Activated T-cell treated with anti-CD3 and anti-CD28 coated beads, Interleukin-2, amount 50 U/mL, for 72 hours (primary cell): ENCODE data around the gene GJB1. TPM values are rescaled to one million over a fixed set of nuclear protein-coding genes. Genes with fewer than 3 reads are reported as not detected.
"Not testable (repeated sequence)": the region's sequence is repeated elsewhere in the genome, so short reads cannot be mapped to it uniquely, and the experiment has no call there.

Source experiments
- ATAC-seq, 2 donors: fragments of 150-1000 bp; cut with Tn5 transposase; replicated peaks in 1 of 2; 2 replicates each; pipeline ENCODE4 v1.10.0; 2021; ENCODE audit warnings: moderate library complexity in 2 of 2, mild to moderate bottlenecking in 1 of 2
- DNase-seq, 2 donors: peaks; one replicate each; pipeline ENCODE4 v3.0.0; 2021 to 2022; ENCODE audit warnings: mixed read lengths in 1 of 2
- H3K27ac Mint-ChIP-seq: one replicate; pipeline ENCODE4 v1.8.0; 2022; ENCODE audit warnings: mild to moderate bottlenecking, moderate library complexity, mixed read lengths
- H3K27me3 Mint-ChIP-seq: one replicate; pipeline ENCODE4 v1.8.0; 2022; ENCODE audit warnings: low read depth, mixed read lengths
- H3K36me3 Mint-ChIP-seq, 2 donors: one replicate each; pipeline ENCODE4 v1.8.0; 2022; ENCODE audit warnings: mixed read lengths in 2 of 2, mild to moderate bottlenecking in 1 of 2; ENCODE audit not compliant: insufficient read depth in 2 of 2
- H3K4me1 Mint-ChIP-seq: one replicate; pipeline ENCODE4 v1.8.0; 2022; ENCODE audit warnings: low read depth, mixed read lengths
- H3K4me3 Mint-ChIP-seq, 2 donors: one replicate each; pipeline ENCODE4 v1.8.0; 2022; ENCODE audit warnings: mild to moderate bottlenecking in 2 of 2, mixed read lengths in 2 of 2, moderate library complexity in 2 of 2
- H3K9me3 Mint-ChIP-seq, 2 donors: one replicate each; pipeline ENCODE4 v1.8.0; 2022; ENCODE audit warnings: mixed read lengths in 2 of 2
- total RNA-seq, 2 donors: library from RNA; stranded (reverse); gene quantifications; one replicate each; pipeline ENCODE4 v1.2.3, GENCODE V29; 2022

GJB1 gene
- total RNA-seq: under 1 TPM; 0.28 to 0.31 TPM

GRCh38 chrX:71222929-71223328 is at the start of gene GJB1:
TSS of gene GJB1 (plus strand) at chrX:71223224. CDS start at chrX:71223708, 484 bp downstream.
- Mint-ChIP-seq H3K27ac (no peak within 1 kb of the TSS), H3K4me1 (no peaks in the 10 kb centered on the region), H3K36me3 (no peaks in the 10 kb centered on the region), H3K4me3 (no peak within 1 kb of the TSS), H3K9me3 (no peaks in the 10 kb centered on the region), H3K27me3 (peaks cover 26% of the 10 kb centered on the region)
- ATAC-seq: no peak
- DNase-seq: no peak

GRCh38 chrX:71173440-71173839 is 49.6 kb upstream of the GJB1 start:
- peaks cover 3 to 7% of the 10 kb centered on the region in 2 donors for H3K36me3 Mint-ChIP-seq
- DNase-seq: no peak
- H3K27ac Mint-ChIP-seq: no peak overlapping the region
- peaks cover 10% of the 10 kb centered on the region for H3K4me1 Mint-ChIP-seq
- ATAC-seq: no peak
- no peaks in the 10 kb centered on the region for H3K9me3 Mint-ChIP-seq
- H3K27me3 Mint-ChIP-seq: peaks cover 7% of the 10 kb centered on the region
- H3K4me3 Mint-ChIP-seq: no peak overlapping the region

GRCh38 chrX:71174795-71175194 is 48.2 kb upstream of the GJB1 start:
- Mint-ChIP-seq H3K9me3 (no peaks in the 10 kb centered on the region), H3K27ac (no peak overlapping the region), H3K36me3 (peaks cover 3 to 7% of the 10 kb centered on the region in 2 donors), H3K4me1 (peaks cover 10% of the 10 kb centered on the region), H3K27me3 (peaks cover 12% of the 10 kb centered on the region), H3K4me3 (no peak overlapping the region)
- DNase-seq (no peak), ATAC-seq (peak; percentile 36 to 52)

- no peak overlapping the region for H3K27ac Mint-ChIP-seq
- peaks cover 3 to 7% of the 10 kb centered on the region in 2 donors for H3K36me3 Mint-ChIP-seq
- no peak overlapping the region for H3K4me3 Mint-ChIP-seq
- H3K9me3 Mint-ChIP-seq: no peaks in the 10 kb centered on the region
- peaks cover 12% of the 10 kb centered on the region for H3K4me1 Mint-ChIP-seq
- no peak for DNase-seq
- H3K27me3 Mint-ChIP-seq: peaks cover 12% of the 10 kb centered on the region
- ATAC-seq: no peak
Measured at GRCh38 chrX:71175531-71175930, 47.5 kb upstream of the GJB1 start.

- H3K36me3 Mint-ChIP-seq: peaks cover 3 to 7% of the 10 kb centered on the region in 2 donors
Measured at GRCh38 chrX:71177327-71177726, 45.7 kb upstream of the GJB1 start.

DNA sequence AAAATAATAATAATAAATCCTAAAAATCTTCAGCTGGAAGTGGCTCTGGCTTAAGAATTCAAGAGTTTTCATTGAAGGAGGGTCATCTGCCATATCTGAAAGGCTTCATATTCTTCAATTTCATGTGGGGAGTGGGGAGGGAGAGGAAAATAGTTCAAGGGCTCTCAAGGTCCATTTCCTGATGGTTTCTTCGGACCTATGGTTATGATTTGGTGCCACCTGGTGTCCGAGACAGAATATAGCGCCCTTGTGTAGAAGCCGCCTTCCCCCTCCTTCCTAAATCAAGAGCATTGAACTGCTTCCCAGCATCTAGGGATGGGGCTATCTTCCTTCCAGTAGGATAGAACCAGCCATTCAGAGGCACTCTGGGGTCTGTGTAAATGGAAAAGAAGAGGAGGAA is 44.1 kb upstream of the GJB1 start:
- ATAC-seq (no peak), DNase-seq (peak; percentile 41 to 45)
- no peak overlapping the region for H3K4me3 Mint-ChIP-seq
- peaks cover 12% of the 10 kb centered on the region for H3K27me3 Mint-ChIP-seq
- H3K4me1 Mint-ChIP-seq: peaks cover 25% of the 10 kb centered on the region
- H3K9me3 Mint-ChIP-seq: no peaks in the 10 kb centered on the region
- no peak overlapping the region for H3K27ac Mint-ChIP-seq
- peaks cover 3 to 7% of the 10 kb centered on the region in 2 donors for H3K36me3 Mint-ChIP-seq

More at GRCh38 chrX:71177327-71177726, 45.7 kb upstream of the GJB1 start:
- H3K27me3 Mint-ChIP-seq: peaks cover 12% of the 10 kb centered on the region
- no peak overlapping the region for H3K27ac Mint-ChIP-seq
- H3K9me3 Mint-ChIP-seq: no peaks in the 10 kb centered on the region
- no peak overlapping the region for H3K4me3 Mint-ChIP-seq
- H3K4me1 Mint-ChIP-seq: peaks cover 22% of the 10 kb centered on the region
- ATAC-seq (no peak), DNase-seq (no peak)

DNA sequence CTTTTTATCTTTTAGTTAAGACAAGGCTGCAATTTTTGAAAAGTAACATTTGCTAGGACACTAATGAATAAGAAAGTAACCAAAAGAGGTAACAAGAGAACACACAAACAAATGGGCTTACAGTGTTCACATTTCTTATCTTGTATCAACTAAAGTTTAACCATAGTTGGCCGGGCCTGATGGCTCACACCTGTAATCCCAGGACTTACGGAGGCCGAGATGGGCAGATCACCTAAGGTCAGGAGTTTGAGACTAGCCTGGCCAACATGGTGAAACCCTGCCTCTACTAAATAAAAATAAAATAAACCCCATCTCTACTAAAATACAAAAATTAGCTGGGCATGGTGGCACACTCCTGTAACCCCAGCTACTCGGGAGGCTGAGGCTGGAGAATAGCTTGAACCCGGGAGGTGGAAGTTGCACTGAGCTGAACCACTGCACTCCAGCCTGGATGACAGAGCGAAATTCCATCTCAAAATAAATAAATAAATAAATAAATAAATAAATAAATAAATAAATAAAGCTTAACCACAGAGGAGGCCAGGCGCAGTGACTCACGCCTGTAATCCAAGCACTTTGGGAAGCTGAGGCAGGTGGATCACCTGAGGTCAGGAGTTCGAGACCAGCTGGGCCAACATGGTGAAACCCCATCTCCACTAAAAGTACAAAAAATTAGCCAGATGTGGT is 42.3 kb upstream of the GJB1 start:
- H3K4me1 Mint-ChIP-seq: peaks cover 15% of the 10 kb centered on the region
- H3K27ac Mint-ChIP-seq: not testable (repeated sequence)
- peaks cover 12% of the 10 kb centered on the region for H3K27me3 Mint-ChIP-seq

GRCh38 chrX:71181558-71181909 is 41.5 kb upstream of the GJB1 start:
- peak; percentile 48 to 49 for DNase-seq
- Mint-ChIP-seq H3K4me1 (peaks cover 17% of the 10 kb centered on the region), H3K27me3 (peaks cover 12% of the 10 kb centered on the region), H3K27ac (peak overlapping the region; percentile 97), H3K4me3 (peak overlapping the region; percentile 85 to 95), H3K36me3 (peaks cover 3 to 7% of the 10 kb centered on the region in 2 donors), H3K9me3 (no peaks in the 10 kb centered on the region)
- peak; percentile 57 to 62 for ATAC-seq

More for the DNA sequence above, 42.3 kb upstream of the GJB1 start:
- not testable (repeated sequence) for DNase-seq, H3K9me3 Mint-ChIP-seq, H3K36me3 Mint-ChIP-seq, ATAC-seq
- peak overlapping the region; percentile 49 to 52 for H3K4me3 Mint-ChIP-seq

GRCh38 chrX:71181910-71182799 is 40.9 kb upstream of the GJB1 start:
- peaks cover 21% of the 10 kb centered on the region for H3K4me1 Mint-ChIP-seq
- DNase-seq (peak; percentile 78 to 87), ATAC-seq (peak; percentile 95)
- no peaks in the 10 kb centered on the region for H3K9me3 Mint-ChIP-seq
- peak overlapping the region; percentile 85 to 95 for H3K4me3 Mint-ChIP-seq
- H3K27me3 Mint-ChIP-seq: peaks cover 12% of the 10 kb centered on the region
- H3K27ac Mint-ChIP-seq: peak overlapping the region; percentile 97
- H3K36me3 Mint-ChIP-seq: peaks cover 0 to 6% of the 10 kb centered on the region in 2 donors

DNA sequence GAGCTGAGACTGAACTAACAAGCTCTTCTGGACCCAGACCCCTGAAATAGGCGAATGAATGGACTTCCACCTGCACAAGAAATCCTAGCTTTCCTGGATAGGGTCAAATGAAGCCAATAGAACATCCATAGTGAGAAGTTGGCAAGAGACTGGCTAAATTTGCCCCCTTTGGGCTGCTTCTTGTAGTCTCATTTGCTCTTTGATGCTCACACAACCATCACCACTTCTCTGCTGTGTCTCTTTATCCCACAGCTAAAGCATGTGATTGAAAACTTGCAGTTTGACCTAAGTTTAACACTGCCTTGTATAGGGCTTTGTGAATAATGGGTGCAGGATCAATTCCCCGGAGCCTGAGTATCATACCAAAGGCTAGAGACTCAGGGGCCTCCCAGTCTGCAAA is 40.2 kb upstream of the GJB1 start:
- Mint-ChIP-seq H3K4me1 (peaks cover 21% of the 10 kb centered on the region), H3K27ac (peak overlapping the region; percentile 97), H3K27me3 (peaks cover 9% of the 10 kb centered on the region), H3K36me3 (peaks cover 0 to 2% of the 10 kb centered on the region in 2 donors), H3K4me3 (peak overlapping the region; percentile 85 to 95), H3K9me3 (no peaks in the 10 kb centered on the region)
- DNase-seq (no peak), ATAC-seq (no peak)

DNA sequence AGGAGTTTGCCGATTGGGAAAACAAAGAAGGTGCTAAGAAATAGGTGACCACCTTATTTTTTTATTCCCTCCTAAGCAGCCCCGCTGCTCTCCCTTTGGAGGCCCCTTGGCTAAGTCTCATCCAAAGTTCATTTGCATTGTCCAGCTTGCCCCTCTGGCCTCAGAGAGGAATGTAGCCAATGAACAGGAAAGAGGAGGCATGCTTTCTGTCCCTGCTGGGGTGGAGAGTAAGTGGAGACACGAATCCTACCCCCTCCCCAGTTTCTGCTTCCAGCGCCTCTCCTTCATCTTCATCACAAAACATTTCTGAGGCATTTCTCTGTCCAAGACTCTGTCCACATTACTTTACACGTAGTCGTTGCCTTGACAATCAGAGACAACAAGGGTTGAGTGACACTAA is 39.7 kb upstream of the GJB1 start:
- H3K27me3 Mint-ChIP-seq: peaks cover 5% of the 10 kb centered on the region

GRCh38 chrX:71184092-71184491 is 38.9 kb upstream of the GJB1 start:
- H3K4me1 Mint-ChIP-seq: peaks cover 21% of the 10 kb centered on the region
- DNase-seq (no peak), ATAC-seq (no peak)
- no peaks in the 10 kb centered on the region for H3K9me3 Mint-ChIP-seq
- H3K36me3 Mint-ChIP-seq: no peaks in the 10 kb centered on the region
- H3K27ac Mint-ChIP-seq: peak overlapping the region; percentile 15
- no peak overlapping the region for H3K4me3 Mint-ChIP-seq
- H3K27me3 Mint-ChIP-seq: peaks cover 3% of the 10 kb centered on the region

More for the DNA sequence above, 39.7 kb upstream of the GJB1 start:
- peaks cover 21% of the 10 kb centered on the region for H3K4me1 Mint-ChIP-seq
- no peak for DNase-seq
- H3K36me3 Mint-ChIP-seq: no peaks in the 10 kb centered on the region
- H3K9me3 Mint-ChIP-seq: no peaks in the 10 kb centered on the region
- no peak for ATAC-seq
- H3K4me3 Mint-ChIP-seq: no peak overlapping the region
- no peak overlapping the region for H3K27ac Mint-ChIP-seq

DNA sequence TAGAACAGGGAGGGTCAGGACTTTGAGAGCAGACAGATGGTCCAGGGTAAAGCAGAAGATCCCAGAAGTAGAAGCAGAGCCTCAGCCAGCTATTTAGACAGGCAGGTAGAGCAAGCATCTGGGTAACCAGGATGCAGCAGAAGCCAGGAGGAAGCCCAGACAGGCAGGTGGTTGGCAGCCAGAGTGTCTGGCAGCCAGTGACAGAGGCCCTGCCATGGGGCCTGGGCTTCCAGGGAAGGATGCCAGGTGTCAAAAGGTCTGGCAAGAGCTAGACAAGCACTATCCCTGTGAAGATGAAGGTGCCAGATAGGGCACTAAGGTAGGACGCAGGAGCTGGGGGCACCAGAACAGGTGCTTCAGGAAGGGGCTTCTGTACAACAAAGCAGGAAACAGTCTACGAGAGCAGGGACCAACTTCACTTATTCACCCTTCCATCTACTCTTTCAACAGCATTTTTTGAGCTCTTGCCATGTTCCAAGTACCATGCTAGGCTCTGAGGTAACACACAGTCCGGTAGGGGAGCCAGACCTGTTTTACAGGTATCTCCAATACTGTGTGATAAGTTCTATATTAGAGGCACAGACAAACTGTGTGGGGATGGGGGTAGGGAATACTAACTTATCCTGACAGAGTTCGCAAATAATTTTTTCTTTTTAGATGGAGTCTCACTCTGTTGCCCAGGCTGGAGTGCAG is 38.1 kb upstream of the GJB1 start:
- DNase-seq: no peak
- Mint-ChIP-seq H3K27ac (peak overlapping the region; percentile 55), H3K27me3 (no peaks in the 10 kb centered on the region), H3K36me3 (no peaks in the 10 kb centered on the region), H3K4me1 (peaks cover 21% of the 10 kb centered on the region), H3K4me3 (no peak overlapping the region), H3K9me3 (no peaks in the 10 kb centered on the region)
- ATAC-seq: no peak
